Measurements from ENCODE around the gene RGS16.
A peak's percentile ranks its signal among the peaks of the same experiment; 100 is the strongest.
"Not testable (repeated sequence)": the region's sequence is repeated elsewhere in the genome, so short reads cannot be mapped to it uniquely, and the experiment has no call there.

RGS16 gene, protein sequence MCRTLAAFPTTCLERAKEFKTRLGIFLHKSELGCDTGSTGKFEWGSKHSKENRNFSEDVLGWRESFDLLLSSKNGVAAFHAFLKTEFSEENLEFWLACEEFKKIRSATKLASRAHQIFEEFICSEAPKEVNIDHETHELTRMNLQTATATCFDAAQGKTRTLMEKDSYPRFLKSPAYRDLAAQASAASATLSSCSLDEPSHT

DNA sequence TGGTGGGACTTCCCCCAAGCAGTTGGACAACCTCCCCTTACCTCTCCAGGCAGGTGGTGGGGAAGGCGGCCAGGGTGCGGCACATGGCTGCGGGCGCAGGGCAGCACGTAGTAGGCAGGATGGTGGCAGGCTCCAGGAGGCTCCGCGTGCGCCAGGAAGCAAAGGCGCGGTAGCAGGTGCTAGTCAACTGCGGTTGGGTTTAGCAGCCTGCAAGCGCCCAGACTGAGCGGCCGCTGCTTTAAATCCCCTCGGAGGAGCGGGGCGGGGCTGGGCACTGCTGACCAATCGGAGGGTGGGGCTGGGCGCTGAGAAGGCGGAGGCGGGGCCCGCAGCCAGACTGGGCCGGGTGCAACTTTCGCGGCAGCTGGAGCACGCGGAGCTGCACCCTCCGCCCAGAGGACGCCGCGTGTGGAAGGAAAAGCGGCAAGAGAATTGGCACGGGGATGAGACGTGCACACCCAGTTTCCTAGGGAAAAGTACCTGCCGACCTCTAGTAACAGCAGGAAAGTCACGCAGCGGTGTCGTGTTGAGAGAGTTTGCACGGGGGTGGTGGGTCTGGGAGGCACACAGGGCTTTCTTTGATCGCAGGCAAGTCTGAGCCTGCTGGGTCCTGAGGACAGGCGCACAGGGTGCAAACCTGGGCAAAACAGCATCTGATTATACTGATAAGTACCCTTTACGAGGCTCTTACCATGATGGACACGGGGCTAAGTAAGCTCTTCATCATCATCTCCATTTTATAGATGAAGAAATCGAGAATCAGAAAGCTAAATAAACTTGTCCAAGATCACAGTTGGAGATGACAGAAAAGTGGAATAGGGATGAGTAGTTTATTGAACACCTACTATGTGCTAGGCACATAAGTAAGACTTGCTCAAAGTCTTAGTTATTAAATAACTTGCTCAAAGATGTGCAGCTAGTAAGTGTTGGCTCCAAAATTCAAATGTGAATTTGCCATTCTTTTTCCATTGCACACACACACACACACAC, at the start of gene RGS16:
TSS of gene RGS16 (minus strand) at position 215 of the 990 bp plus-strand sequence. CDS start at position 85, 130 bp downstream.
- peak; percentile 96 for DNase-seq

GRCh38 chr1:182653986-182654385, 49.8 kb upstream of the RGS16 start:
- no peak for DNase-seq

GRCh38 chr1:182652933-182653332, 48.7 kb upstream of the RGS16 start:
- DNase-seq: no peak

GRCh38 chr1:182651339-182651724, 47.1 kb upstream of the RGS16 start:
- DNase-seq: no peak

GRCh38 chr1:182650678-182651338, 46.6 kb upstream of the RGS16 start:
- no peak for DNase-seq

GRCh38 chr1:182649041-182649440, 44.9 kb upstream of the RGS16 start:
- no peak for DNase-seq

DNA sequence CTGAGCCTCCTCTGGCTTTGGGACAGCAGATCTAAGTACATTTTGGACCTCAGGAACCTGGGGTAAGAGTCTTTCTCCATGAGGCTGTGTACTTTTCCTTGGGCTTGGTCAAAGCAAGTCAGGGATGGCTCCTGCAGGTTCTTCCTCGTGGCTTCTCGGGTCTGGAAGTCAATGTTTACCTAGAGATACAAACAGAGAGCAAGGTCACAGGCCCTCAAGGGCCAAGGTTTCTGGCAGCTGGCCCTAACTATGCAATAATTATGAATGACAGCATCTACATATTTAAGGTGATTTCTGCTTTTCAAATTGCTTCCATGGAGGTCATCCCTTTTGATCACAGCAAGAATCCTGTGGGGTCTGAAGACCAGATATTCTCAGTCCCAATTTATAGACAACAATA, 42.5 kb upstream of the RGS16 start:
- DNase-seq: no peak

DNA sequence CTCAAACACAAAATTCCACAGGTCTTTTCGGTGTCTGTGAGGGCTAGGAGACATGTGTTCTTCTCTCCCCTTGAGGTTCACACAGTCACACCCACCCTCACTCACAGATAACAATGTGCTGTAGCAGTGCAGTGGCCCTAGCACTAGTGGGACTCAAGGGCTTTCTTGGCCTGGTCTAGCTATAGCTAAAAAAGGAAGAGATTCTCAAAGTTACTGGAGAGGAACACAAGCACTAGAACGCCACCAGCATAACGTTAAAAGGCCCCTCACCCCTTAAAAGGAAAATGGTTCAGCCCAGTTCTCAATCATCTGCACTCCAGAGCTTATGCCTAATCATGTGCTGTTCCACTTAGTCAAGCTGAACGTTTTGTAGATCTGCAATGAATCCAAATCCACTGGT, 40.7 kb upstream of the RGS16 start:
- no peak for DNase-seq

DNA sequence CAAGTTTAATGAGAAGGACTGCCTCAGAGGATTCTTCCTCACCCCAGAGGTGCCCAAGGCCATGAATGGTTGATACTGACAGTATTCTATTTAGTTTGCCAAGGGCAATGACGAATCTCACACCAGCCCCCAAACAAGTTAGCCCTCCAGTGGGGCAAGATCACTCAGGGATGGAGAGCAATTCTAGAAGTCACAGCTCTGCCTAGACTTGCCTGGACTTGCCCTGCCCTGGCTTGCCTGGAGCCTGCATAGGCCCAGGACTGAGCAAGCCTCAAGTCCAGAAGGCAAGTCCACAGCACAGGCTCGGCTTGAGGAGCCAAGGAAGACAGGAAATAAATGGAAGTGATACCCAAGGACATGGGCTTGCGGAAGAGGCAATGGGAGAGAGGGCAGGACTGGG, 39.5 kb upstream of the RGS16 start:
- DNase-seq: no peak

DNA sequence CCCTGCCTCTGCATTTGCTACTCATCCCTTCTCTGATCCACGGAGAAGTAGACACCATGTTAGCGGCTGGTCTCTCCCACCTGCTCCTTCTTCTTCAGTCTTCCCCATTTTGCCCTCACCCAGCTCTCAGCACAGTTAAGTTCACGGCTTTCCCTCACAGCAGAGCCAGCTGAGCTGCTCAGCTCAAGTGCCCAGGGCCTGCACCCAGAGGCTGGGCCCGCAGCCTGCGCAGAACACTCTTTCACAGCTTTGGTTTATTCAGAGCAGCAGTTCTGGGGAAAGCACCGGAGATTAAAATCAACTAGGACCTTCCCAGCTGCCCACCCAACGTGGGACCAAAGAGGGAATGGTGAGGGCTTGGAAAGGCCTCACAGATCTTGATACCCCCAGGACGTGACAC, 38.3 kb upstream of the RGS16 start:
- DNase-seq: no peak

DNA sequence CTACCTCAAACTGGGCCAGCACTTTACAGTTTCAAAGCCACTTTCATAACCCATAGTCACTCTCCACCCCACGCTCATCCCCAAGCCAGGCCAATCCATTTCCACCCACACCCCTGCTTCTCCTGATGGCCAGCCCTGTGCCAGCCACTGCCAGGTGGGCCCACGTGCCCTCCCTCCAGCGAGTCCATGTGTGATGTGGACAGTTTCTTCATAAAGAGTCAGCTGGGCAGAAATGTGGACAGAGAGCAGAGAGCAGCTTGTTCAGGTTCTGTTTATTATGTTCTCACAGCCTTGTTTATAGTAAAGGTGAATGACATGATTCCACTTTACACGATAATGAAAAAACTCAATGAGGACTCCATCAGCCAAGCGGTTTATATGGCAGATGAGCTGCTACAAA, 37.4 kb upstream of the RGS16 start:
- no peak for DNase-seq

DNA sequence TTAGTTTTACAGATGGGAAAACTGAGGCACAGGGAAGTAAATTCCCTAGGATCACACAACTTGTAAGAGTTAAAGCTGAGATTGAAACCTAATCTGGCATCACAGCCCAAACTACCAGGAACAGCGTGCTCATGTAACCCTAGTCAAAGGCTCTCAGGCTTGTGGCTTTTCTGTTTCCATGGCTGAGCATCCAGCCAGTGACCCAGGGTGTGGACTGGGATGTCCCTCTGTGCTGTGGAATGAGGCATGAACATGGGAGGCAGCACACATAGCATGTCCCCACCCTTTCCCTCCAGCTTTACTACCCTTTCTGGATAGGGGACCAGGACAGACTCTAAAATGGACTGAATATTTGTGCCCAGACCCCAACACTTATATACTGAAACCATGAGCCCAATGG, 35.1 kb upstream of the RGS16 start:
- DNase-seq: no peak

DNA sequence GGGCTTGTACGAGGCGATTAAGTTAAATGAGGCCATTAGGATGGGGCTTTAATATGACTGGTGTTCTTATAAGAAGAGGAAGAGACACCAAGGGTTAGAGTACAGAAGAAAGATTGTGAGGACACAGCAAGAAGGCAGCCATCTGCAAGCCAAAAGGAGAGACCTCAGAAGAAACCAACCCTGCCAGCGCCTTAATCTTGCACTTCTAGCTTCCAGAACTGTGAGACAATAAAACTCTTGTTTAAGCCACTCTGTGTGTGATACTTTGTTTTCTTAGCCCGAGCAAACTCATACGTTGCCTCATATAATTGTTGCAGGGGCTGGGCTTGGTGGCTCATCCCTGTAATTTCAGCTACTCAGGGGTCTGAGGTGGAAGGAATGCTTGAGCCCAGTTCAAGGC, 33.6 kb upstream of the RGS16 start:
- no peak for DNase-seq

- DNase-seq: no peak
These were observed 31.7 kb upstream of the RGS16 start for GRCh38 chr1:182635871-182636270.

DNA sequence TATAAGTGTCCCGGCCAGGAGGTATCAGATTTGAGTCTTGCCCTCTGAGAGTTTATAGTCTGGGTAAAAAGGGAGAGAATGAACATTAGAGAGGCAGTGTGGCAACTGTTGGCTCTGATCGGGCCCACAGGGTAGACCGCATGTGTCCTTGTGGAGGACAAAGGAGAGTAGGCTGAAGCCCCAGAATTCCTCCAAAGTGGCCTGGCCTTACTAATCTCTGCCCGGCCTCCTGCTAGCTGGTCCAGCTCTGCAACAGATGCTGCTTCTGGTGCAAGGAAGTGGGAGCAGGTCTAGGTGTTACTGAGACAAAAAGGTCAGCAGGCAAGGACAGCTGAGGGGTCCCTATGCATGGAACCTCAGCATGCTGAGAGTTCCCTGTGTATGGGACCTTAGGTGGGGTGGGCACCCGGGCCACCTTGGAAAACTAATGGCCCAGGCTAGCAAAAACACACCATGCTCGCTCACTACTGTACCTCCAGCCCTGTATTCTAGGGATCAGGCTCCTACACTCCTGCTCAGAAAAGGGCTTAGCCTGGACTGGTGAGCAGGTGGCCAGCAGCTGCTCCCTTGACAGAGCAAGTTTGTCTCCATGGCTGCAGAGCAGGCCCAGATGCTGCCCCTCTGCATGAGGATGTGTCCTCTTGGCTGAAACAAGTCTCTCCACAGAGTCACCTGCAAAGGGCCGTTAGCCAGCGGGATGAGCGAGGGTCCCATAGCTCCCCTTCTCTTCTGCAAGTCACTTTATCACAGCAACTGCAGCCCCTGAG, 30.3 kb upstream of the RGS16 start:
- no peak for DNase-seq

DNA sequence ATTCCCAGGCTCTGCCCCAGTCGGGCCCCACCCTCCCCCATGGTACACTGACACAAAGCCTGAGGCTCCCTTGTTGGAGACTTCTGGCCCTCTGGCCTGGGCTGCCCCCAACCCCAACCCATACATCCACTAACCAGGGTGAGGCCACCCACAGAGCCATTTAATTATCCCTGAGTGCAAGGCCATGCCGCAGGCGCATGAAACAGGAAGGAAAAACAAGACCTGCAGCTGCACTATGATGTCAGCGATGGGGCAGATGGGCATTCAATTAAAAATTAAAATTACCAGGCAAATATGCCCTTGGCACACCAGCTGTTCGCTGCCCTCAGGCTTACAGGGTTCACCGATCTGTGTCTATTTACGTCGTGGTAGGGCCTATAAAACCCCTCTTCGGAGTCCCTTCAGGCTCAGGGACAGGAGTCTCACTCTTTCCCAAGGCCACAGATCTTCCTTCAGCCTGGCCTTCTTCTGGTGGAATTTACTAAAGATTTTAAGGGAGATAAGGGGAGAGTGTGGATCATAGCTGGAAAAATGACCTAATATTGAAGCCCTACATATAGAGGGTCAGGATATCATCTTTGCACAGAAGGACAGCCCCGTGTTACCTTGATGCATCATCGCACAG, 29.6 kb upstream of the RGS16 start:
- DNase-seq: no peak

- no peak for DNase-seq
These were observed 28.8 kb upstream of the RGS16 start for GRCh38 chr1:182633031-182633430.

DNA sequence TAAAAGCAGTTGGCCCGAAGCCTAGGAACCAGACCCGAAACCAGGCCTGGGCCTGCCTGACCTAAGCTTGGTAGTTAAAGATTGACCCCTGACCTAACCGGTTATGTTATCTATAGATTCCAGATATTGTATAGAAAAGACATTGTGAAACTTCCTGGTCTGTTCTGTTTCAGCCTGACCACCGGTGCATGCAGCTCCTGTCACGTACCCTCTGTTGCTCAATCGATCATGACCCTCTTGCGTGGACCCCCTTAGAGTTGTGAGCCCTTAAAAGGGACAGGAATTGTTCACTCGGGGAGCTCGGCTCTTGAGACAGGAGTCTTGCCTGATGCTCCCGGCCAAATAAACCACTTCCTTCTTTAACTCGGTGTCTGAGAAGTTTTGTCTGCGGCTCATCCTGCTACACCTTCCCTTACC, 28.3 kb upstream of the RGS16 start:
- DNase-seq: not testable (repeated sequence)

GRCh38 chr1:182631954-182632353, 27.8 kb upstream of the RGS16 start:
- DNase-seq: no peak

- no peak for DNase-seq
These were observed 27.0 kb upstream of the RGS16 start for GRCh38 chr1:182631053-182631677.

- DNase-seq: no peak
These were observed 26.4 kb upstream of the RGS16 start for GRCh38 chr1:182630586-182630985.

Data from activated CD8-positive, alpha-beta memory T cell treated with anti-CD3 and anti-CD28 coated beads, Interleukin-2, amount 50 U/mL, for 48 hours (primary cell).